HL-60 (cell line): Measurements from ENCODE around the gene AGAP5.

ENCODE experiments used
- GABPA ChIP-seq: IDR thresholded peaks from 2 replicates; pipeline ENCODE4 v1.6.1; 2012; ENCODE audit warnings: low read depth
- POLR2AphosphoS5 ChIP-seq: IDR thresholded peaks from 2 replicates; pipeline ENCODE4 v1.6.1; 2012; ENCODE audit warnings: low read depth
- TF ChIP-seq, protein P1 (sequence below): IDR thresholded peaks from one replicate; pipeline ENCODE4 v1.5.1; 2011; ENCODE audit warnings: low read length, control low read depth, inconsistent platforms; ENCODE audit not compliant: insufficient read depth
- TF ChIP-seq, protein P2 (sequence below): IDR thresholded peaks from 2 replicates; pipeline ENCODE4 v1.6.1; 2012; ENCODE audit warnings: low read depth; ENCODE audit not compliant: insufficient replicate concordance

DNA sequence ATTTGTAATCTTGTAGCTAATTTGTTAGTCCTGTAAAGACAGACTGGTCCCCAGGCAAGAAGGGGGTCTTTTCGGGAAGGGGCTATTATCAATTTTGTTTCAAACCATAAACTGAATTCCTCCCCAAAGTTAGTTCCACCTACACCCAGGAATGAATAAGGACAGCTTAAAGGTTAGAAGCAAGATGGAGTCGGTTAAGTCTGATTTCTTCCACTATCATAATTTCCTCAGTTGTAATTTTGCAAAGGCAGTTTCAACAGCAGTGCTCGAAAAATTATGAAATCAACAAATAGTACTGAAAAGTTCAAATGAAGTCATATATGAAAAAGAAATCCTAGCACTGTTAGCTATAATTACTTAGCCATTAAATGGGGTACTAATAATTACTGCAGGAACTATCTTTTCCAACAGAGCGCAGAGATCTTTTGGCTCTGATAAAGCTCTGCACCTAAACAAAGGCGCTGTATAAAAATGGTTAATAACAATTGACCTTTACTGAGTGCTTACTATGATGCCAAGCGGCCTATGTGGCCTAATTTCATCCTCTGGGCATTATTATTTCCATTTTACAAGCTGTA, 45.5 kb upstream of the AGAP5 start:
- TF ChIP-seq, protein P1, sequence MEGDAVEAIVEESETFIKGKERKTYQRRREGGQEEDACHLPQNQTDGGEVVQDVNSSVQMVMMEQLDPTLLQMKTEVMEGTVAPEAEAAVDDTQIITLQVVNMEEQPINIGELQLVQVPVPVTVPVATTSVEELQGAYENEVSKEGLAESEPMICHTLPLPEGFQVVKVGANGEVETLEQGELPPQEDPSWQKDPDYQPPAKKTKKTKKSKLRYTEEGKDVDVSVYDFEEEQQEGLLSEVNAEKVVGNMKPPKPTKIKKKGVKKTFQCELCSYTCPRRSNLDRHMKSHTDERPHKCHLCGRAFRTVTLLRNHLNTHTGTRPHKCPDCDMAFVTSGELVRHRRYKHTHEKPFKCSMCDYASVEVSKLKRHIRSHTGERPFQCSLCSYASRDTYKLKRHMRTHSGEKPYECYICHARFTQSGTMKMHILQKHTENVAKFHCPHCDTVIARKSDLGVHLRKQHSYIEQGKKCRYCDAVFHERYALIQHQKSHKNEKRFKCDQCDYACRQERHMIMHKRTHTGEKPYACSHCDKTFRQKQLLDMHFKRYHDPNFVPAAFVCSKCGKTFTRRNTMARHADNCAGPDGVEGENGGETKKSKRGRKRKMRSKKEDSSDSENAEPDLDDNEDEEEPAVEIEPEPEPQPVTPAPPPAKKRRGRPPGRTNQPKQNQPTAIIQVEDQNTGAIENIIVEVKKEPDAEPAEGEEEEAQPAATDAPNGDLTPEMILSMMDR: no peak
- TF ChIP-seq POLR2AphosphoS5: no peak
- TF ChIP-seq, protein P2, sequence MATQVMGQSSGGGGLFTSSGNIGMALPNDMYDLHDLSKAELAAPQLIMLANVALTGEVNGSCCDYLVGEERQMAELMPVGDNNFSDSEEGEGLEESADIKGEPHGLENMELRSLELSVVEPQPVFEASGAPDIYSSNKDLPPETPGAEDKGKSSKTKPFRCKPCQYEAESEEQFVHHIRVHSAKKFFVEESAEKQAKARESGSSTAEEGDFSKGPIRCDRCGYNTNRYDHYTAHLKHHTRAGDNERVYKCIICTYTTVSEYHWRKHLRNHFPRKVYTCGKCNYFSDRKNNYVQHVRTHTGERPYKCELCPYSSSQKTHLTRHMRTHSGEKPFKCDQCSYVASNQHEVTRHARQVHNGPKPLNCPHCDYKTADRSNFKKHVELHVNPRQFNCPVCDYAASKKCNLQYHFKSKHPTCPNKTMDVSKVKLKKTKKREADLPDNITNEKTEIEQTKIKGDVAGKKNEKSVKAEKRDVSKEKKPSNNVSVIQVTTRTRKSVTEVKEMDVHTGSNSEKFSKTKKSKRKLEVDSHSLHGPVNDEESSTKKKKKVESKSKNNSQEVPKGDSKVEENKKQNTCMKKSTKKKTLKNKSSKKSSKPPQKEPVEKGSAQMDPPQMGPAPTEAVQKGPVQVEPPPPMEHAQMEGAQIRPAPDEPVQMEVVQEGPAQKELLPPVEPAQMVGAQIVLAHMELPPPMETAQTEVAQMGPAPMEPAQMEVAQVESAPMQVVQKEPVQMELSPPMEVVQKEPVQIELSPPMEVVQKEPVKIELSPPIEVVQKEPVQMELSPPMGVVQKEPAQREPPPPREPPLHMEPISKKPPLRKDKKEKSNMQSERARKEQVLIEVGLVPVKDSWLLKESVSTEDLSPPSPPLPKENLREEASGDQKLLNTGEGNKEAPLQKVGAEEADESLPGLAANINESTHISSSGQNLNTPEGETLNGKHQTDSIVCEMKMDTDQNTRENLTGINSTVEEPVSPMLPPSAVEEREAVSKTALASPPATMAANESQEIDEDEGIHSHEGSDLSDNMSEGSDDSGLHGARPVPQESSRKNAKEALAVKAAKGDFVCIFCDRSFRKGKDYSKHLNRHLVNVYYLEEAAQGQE: no peak
- TF ChIP-seq GABPA: no peak
